Activated CD4-positive, alpha-beta T cell treated with anti-CD3 and anti-CD28 coated beads for 48 hours (primary cell): ENCODE measurements around the gene RTCA.
"Not testable (repeated sequence)": the region's sequence is repeated elsewhere in the genome, so short reads cannot be mapped to it uniquely, and the experiment has no call there.

Experiments
- DNase-seq: peaks from one replicate; pipeline ENCODE4 v3.0.0-alpha.2; 2020

The RTCA gene

DNA sequence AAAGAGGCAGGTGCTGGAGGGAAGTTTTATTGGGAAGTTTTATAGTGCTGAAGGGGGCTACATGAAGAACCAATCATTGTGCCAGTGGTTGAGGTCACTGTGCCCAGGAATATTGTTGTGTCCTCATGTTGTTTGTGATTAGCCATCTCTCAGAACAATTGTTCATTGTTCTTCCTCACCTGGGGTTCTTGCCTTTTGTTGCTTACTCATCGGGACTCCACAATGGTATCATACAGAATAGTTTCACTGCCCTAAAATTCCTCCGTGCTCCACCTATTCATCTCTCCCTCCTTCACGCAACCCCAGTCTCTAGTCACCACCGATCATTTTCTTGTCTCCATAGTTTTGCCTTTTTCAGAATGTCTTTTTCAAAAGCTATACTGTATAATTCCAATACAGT, 47.4 kb downstream of the RTCA start:
- no peak for DNase-seq

DNA sequence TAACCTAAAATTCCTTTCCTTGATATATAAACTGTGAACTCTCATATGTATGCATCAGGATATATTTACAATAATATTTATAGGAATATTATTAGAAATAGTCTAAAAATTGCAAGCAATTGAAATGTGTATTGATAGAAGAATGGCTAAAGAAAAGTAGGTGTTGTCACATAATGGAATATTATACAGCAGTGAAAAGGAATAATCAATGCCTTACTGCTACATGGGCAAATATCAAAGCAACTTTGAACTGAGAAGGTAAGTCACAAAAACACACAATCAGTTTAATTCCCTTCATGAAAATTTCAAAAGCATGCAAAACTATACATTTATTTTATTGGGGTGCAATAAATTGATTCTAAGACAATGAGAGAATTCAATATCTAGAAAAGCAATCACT, 50.6 kb downstream of the RTCA start:
- DNase-seq, result no peak

DNA sequence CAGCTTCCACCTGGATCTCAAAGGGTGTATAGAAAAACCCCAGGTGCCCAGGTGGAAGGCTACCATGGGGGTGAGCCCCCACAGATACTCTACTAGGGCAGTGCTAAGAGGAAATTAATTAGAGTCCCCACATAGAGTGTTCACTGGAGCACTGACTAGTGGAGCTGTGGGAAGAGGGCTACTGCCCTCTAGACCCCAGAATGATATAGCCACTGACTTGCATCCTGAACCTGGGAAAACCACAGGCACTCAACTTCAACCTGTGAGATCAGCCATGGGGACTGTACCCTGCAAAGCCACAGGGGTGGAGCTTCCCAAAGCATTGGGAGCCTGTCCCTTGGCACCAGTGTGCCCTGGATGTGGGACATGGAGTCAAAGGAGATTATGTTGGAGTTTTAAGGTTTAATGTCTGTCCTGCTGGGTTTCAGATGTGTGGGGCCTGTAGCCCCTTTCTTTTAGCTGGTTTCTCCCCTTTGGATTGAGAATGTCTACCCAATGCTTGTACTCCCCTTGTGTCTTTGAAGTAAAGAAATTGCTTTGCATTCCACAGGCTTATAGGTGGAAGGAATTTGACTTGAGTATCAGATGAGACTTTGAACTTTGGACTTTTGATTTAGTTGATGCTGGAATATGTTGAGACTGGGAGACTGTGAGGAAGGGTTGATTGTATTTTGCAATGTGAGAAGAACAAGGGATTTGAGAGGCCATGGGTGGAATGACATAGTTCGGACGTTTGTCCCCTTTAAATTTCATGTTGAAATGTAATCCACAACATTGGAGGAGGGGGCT, 54.5 kb downstream of the RTCA start:
- DNase-seq, result no peak

DNA sequence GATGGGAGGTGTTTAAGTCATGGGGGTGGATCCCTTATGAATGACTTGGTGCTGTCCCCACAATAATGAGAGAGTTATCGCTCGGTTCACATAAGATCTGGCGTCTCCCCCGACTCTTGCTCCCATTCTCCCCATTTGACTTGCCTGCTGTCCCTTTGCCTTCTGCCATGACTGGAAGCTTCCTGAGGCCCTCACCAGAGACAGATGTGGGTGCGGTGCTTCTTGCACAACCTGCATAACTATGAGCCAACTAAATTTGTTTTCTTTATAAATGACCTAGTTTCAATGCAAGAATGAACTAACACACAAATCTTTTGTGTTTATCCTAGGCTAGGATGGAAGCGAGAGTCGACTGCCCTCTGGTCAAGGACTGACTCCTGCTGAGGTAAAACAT, 55.1 kb downstream of the RTCA start:
- DNase-seq, result no peak

DNA sequence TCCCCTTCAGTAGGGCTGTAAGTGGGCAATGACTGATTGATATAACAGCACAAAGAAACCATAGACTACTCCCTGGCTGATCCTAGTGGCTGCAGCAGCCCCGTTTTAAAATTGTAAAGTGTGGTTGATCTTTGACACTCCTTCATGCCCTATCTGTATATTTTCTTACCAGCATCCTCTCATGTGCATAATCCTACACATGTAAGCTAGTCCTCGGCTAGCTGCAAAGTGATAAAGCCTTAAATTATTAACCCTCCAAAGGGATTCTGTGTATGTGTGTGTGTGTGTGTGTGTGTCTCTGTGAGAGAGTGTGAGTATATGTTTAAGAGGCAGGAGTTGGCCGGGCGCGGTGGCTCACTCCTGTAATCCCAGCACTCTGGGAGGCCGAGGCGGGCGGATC, 55.5 kb downstream of the RTCA start:
- DNase-seq, result no peak

DNA sequence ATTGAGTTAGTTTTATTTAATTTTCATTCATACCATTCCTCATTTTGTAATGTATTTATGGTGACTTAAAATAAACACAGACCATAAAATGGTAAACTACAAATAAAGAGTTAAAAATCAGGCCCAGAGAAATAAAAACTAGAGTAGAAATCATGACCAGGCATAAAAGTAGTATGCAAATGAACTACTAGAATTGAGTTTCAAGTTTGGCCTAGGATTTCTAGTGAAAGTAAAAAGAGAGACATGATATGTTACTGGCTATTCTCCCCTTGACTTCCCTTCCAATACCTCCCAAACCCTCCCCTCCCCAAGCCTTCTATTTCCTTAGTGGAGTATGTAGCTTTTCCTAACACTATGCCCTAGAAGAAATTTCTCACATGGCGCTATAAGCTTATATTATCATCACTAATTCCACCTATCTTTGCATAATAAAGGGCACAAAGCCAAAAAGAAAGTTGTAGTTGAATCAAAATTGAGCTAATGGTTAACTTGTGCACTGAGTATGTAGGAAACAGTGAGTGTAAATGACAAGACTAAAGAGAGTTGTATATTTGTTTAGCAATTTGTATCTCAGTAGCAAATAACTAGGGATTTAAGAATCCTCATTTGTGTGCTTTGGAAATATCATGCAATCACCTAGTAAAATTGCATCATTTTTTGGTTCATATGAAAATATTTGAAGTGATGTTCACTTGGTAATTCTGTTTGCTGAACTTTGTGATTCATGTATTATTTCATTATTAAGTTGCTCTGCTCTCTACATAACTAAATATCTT, 56.6 kb downstream of the RTCA start:
- DNase-seq, result no peak

DNA sequence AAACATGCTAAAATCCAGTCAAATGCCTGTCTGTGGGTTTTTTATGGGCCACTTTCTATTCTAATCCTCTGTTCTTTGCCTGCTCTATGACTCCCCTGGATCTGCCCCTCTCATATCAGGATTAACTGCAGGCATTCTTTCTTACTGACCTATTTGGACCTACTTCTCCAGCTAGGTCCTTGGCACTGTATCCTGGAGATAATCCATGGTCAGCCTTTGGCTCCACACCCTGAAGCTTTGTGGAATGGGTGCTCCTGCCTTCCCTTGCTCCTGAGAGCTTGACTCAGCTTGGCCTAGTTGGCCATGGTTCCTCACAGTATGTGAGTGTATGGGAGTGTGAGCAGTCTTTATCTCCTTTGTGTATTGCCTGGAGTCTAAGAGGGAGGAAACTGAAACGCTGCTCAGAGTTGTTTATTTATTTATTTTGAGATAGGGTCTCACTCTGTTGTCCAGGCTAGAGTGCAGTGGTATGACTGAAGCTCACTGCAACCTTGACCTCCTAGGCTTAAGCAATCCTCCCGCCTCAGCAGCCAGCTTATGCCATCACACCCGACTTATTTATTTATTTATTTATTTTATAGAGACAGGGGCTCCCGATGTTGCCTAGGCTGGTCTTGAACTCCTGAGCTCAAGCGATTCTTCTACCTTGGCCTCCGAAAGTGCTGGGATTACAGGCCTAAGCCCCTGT, 57.5 kb downstream of the RTCA start:
- no peak for DNase-seq

DNA sequence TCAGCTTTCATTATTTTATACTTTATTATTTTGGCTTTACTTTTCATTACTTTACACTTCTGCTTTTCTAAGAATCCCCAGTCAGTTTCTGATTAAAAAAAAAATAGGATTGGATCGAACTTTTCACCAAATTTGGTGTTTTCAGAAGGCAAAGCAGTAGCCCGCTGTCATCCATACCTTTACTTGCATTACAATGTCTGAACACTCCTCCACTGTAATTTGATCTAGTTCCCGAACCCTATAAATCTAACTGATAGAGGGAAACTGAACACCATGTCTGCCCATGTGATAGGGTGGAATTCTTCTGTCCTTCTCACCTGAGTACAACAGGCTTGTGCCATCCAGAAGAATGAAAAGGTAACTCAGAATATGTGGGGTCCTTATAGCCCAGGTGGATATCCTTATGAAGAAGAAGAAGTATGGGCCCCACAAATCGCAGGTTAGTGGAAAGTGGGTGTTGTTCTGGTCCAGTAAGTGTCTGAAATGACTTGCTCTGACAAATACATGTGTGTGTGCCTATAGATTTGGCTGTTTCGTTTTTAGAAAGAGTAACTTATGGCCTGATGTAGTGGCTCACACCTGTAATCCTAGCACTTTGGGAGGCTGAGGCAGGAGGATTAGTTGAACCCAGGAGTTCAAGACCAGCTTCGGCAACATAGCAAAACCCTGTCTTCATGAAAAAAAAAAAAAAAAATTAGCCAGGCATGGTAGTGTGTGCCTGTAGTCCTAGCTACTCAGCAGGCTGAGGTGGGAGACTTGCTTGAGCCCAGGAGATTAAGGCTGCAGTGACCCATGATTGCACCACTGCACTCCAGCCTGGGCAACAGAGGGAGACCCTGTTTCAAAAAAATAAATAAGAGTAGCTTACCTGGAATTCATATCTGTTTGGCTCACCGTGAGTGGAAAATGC, 59.7 kb downstream of the RTCA start:
- DNase-seq, result no peak

DNA sequence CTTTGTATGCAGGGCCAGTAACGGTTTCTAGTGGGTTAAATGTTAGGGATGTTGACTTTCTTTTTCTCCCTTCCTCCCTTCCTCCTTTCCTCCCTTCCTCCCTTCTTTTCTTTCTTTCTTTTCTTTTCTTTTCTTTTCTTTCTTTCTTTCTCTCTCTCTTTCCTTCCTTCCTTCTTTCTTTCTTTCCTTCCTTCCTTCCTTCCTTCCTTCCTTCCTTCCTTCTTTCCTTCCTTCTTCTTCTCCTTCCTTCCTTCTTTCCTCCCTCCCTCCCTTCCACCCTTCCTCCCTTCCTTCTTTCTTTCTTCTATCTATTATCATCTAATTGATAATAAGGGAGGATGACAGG, 60.3 kb downstream of the RTCA start:
- DNase-seq, result not testable (repeated sequence)

DNA sequence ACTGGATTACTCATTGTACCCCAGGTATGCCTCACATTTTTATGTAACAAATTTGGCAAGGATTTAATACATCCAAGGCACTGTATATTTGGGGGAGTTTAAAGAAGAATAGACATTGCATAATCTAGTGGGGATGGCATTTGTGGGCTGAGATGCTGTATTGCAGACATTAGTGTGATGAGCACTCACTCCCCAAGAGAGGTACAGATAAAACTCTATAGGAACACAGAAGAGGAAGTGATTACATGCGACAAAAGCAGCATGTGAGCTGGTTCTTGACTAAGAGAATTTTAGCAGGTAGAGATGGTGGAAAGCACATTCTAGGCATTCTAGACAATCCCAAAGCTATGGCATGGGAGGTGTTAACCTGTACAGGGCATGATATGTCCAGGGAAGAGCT, 62.1 kb downstream of the RTCA start:
- DNase-seq, result no peak

DNA sequence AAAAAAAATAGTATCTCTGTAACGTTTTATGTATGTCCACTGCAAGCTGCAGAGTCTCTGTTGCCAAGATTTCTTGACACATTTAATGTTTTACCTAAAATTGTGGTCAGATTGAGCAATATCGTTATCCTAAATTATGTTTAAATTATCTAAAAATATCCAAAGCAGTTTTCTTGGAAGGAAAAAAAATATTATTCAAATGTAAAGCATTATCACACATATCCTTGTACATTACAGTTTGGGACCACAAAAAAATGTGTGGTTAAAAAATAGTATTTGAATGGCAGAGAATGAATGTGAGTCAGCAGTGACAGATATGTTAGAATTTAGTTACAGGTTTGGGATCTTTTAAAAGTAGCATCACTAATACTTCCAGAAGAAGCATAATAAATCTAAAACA, 65.1 kb downstream of the RTCA start:
- DNase-seq, result not testable (repeated sequence)

DNA sequence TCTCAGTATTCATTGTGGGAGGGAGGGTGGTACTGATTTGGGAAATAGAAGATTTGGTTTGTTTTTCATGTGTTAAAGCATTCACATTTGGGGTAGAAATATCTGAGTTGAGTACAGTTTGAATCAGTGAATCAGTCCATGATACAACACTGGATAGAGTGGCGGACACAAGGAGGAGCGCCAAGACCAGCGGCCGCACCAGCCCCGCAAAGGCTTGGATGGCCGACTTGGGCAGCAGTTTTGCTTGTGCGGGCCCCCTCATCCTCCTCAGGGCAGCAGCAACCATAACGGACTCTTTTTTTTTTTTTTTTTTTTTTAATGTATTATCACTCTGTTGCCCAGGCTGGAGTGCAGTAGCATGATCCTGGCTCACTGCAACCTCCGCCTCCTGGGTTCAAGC, 66.3 kb downstream of the RTCA start:
- DNase-seq, result no peak

DNA sequence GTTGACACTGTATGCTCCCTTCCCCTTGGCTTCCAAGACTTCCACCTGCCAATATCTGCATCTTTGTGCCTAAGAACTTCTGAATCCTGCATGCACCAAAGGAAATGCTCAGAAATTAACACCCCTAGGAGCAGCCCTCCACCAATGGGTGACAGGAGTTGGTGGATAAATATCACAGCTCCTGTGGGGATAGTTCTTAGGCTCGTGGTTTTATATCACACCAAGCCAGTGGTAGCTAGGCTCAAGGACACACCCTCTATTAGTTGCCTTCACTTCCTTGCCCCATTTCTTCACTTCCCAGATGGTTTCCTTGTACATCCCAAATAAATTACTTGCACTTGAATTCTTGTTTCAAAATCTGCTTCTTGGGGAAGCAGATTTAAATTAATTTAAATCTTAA, 69.4 kb downstream of the RTCA start:
- no peak for DNase-seq

DNA sequence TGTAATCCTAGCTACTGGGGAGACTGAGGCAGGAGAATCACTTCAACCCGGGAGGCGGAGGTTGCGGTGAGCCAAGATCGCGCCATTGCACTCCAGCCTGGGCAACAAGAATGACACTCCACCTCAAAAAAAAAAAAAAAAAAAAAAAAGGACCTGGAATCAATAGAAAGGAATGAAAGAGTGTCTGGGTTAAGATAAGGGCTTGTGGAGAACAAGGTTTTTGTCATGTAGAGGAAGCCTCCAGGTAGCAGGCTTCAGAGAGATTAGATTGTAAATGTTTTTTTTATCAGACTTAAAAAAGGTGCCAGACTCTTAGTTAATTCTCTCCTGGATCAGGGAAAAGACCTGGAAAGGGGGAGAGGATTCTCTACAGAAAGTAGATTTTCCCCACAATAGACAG, 71.9 kb downstream of the RTCA start:
- not testable (repeated sequence) for DNase-seq

DNA sequence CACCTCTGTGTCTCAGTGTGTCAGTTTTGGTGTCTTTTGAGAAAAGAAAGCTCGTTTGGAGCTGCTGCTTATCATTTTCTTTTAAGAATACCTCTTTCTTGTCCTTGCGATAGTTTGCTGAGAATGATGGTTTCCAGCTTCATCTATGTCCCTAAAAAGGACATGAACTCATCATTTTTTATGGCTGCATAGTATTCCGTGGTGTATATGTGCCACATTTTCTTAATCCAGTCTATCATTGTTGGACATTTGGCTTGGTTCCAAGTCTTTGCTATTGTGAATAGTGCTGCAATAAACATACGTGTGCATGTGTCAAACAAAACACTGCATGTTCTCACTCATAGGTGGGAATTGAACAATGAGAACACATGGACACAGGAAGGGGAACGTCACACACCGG, 73.7 kb downstream of the RTCA start:
- not testable (repeated sequence) for DNase-seq

DNA sequence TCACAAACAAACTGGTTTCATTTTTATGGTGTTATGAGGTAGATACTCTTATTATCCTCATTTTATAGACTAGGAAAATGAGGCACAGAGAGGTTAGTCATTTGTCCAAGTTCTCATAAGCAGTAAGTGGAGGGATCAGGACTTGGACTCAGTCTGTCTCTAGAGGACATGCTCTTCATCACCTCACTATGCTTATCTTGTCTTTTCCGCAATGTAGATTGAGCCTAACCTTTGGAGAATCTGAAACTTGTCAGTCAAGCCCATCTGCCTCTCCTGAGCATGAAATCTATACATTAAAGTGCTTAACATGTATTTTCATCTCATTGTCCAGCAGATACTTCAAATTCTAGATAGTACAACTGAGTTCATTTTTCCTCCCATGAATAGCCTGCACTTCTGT, 74.5 kb downstream of the RTCA start:
- no peak for DNase-seq

DNA sequence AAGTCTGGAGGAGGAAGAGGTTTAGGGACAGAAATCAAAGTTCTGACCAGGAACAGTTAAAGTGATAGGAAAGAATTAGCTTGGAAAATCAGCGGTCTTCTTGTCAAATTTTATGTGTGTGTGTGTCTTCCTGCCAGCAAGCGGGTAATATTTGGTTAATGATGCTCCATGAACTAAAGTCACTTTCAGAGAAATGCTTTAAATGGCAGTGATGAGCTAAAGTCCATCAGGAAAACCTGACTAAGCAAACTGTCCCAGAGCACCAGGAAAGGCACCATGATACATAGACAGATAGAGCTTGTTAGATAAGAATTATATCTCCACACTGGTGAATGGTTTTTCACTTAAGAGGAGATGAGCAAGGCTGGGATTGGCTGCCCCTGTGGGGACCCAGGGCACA, 76.3 kb downstream of the RTCA start:
- no peak for DNase-seq
